Activated CD4-positive, alpha-beta T cell treated with anti-CD3 and anti-CD28 coated beads, Interleukin-2, amount 10 ng/mL, durations not matched to agents 24 days and 14 days (primary cell): ENCODE data around the gene SNCA. TPM values are rescaled to one million over a fixed set of nuclear protein-coding genes. Genes with fewer than 3 reads are reported as not detected.

Experiments
- DNase-seq: peaks from one replicate; pipeline ENCODE4 v3.0.0; 2022
- H3K27ac Mint-ChIP-seq: one replicate; pipeline ENCODE4 v1.8.0; 2022; ENCODE audit warnings: mild to moderate bottlenecking, mixed read lengths
- H3K27me3 Mint-ChIP-seq: one replicate; pipeline ENCODE4 v1.8.0; 2022; ENCODE audit warnings: mixed read lengths
- H3K36me3 Mint-ChIP-seq: one replicate; pipeline ENCODE4 v1.8.0; 2022; ENCODE audit warnings: low read depth, mild to moderate bottlenecking, mixed read lengths
- H3K4me1 Mint-ChIP-seq: one replicate; pipeline ENCODE4 v1.8.0; 2021; ENCODE audit warnings: mixed read lengths
- H3K4me3 Mint-ChIP-seq: one replicate; pipeline ENCODE4 v1.8.0; 2022; ENCODE audit warnings: mild to moderate bottlenecking, moderate library complexity, mixed read lengths
- H3K9me3 Mint-ChIP-seq: one replicate; pipeline ENCODE4 v1.8.0; 2021; ENCODE audit warnings: mixed read lengths
- intact Hi-C: fragments of 100-400 bp; cut with micrococcal nuclease; formaldehyde crosslinking; loops from one replicate; pipeline ENCODE4 v1.15.1; 2023
- total RNA-seq: library from RNA; stranded (reverse); gene quantifications from 2 replicates; pipeline ENCODE4 v1.2.3, GENCODE V29; 2022

The SNCA gene
- total RNA-seq, 1 donor from 2014 or later, result 0.23 TPM

DNA sequence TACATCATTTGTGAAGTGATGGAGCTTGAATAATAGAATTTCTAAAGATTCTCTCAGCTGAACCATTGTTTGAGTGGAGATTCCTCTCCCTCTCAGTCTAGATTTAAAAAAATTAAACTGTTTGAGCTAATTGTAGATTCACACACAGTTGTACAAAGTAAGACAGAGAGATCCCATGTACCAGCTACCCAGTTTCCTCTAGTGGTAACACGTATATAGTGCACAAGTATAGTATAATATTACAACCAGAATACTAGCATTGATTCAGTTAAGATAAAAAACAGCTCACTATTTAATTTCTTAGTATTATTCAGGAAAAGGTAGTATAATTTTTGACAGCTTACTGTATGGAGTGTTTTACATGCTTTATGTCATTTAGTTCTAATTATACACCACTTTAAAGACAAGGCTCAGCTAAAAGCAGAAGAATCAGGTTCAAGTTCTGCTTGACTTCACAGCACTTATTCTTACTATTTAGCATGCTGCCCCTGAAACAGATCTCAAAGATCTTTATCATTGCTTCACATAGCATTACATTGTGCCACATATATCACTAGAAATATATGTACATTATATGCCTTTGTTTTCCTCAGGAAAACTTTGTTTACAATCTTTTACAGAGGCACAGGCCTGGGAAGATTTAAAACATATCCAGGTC is 136.1 kb downstream of the SNCA start:
- no peaks in the 10 kb centered on the region for H3K4me1 Mint-ChIP-seq
- intact Hi-C loops, result no loop called here
- no peak for DNase-seq
- peaks cover 2% of the 10 kb centered on the region for H3K27me3 Mint-ChIP-seq
- no peaks in the 10 kb centered on the region for H3K36me3 Mint-ChIP-seq
- H3K27ac Mint-ChIP-seq, result no peak overlapping the region
- H3K9me3 Mint-ChIP-seq, result no peaks in the 10 kb centered on the region
- no peak overlapping the region for H3K4me3 Mint-ChIP-seq

DNA sequence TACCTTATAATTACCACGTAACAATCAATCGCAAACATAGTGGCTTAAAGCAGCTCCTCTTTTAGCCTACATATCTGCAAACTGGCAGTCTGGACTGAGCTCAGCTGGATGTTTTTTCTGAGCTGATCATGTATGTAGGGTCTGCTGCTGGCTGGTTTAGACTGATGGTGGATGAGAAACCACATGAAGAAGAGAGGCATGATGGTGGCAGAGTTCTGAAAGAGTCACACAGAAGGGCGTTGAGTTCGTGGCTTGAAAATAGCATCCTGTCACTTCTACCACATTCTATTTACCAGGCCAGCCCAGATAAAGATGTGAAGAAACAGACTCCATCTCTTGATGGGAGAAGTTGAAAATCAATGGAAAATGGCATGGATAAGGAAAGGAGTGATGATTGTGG is 151.3 kb downstream of the SNCA start:
- Mint-ChIP-seq H3K27me3 (peaks cover 2% of the 10 kb centered on the region), H3K36me3 (no peaks in the 10 kb centered on the region), H3K4me1 (no peaks in the 10 kb centered on the region), H3K9me3 (no peaks in the 10 kb centered on the region), H3K27ac (no peak overlapping the region), H3K4me3 (no peak overlapping the region)
- DNase-seq, result no peak
- intact Hi-C loops, result no loop called here

DNA sequence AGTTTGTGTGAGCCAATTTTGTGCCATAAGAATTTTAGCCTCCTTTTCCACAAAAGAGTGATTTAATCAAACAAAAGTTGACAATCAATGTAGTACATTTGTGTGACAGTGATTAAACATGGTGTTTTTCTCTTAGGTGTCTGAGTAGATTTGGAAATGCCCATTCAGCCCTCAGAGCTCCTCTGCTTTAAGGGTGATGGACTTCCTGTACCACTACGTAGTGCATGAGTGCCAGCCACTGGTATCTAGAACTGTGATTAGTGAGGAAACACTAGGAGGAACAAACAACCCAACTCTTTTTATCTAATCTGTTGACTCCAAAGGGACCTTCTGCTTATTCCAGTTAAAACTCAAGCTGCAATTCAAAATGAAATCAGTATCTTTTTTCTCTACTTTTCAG is 151.7 kb downstream of the SNCA start:
- no peaks in the 10 kb centered on the region for H3K4me1 Mint-ChIP-seq
- no peak overlapping the region for H3K27ac Mint-ChIP-seq
- H3K4me3 Mint-ChIP-seq, result no peak overlapping the region
- intact Hi-C loops, result no loop called here
- H3K36me3 Mint-ChIP-seq, result no peaks in the 10 kb centered on the region
- H3K9me3 Mint-ChIP-seq, result no peaks in the 10 kb centered on the region
- peaks cover 2% of the 10 kb centered on the region for H3K27me3 Mint-ChIP-seq
- DNase-seq, result no peak

DNA sequence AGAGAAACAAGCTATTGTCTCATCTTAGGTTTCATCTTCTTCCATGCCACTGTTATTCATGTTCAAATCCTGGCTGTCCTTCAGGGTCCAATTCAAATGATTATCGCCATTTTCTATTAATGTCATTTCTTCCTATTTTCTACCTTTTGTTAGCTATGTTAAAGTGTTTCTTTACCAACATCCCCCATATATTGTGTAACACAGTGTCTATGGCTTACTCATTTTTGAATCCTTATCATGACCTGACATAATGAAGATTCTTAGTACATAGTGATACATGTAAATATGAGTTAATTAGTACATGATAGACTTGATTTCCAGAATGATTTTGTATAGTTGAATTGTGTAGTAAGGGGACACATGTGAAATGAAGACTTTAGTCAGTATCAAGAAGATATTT is 152.4 kb downstream of the SNCA start:
- Mint-ChIP-seq H3K9me3 (no peaks in the 10 kb centered on the region), H3K27ac (no peak overlapping the region), H3K36me3 (no peaks in the 10 kb centered on the region), H3K4me1 (no peaks in the 10 kb centered on the region), H3K27me3 (peaks cover 2% of the 10 kb centered on the region), H3K4me3 (no peak overlapping the region)
- intact Hi-C loops, result no loop called here
- DNase-seq, result no peak

DNA sequence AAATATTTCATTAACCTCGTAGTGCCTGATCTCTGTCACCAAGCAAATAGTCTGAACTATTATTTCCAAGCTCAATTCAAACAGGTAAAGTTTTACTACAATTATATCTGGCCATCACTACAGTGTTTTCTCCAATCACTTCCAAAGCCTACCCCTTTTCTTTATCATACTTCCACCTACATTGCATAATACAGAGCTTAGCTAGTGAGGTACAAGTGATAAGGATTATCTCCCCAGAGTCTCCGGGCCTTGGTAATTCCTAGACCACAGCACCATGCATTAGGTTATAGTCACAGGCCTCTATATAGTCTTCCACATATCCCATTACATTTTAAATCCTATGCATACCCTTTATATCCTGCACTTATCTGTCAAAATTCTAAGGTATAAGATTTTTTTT is 154.2 kb downstream of the SNCA start:
- Mint-ChIP-seq H3K4me3 (no peak overlapping the region), H3K27me3 (peaks cover 4% of the 10 kb centered on the region), H3K27ac (no peak overlapping the region), H3K9me3 (no peaks in the 10 kb centered on the region), H3K36me3 (no peaks in the 10 kb centered on the region), H3K4me1 (no peaks in the 10 kb centered on the region)
- intact Hi-C loops, result no loop called here
- no peak for DNase-seq

DNA sequence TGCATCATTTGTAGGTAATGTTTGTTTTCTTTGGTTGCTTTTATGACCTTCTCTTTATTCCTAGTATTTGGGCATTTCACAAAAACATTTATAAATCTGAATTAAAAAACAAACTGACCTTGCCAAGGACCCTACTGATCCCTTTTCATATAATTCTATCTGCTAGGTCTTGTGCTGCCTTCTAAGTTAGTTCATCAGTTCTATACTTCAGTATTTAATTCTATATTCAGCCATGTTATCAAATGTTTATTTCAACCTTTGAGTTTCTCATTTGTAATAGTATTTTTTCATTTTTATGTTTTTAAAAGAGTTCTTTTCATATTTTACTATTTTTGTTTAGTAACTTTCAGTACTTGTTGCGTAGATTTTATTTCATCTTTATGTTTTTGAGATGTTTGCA is 155.3 kb downstream of the SNCA start:
- H3K4me1 Mint-ChIP-seq, result no peaks in the 10 kb centered on the region
- no peaks in the 10 kb centered on the region for H3K9me3 Mint-ChIP-seq

DNA sequence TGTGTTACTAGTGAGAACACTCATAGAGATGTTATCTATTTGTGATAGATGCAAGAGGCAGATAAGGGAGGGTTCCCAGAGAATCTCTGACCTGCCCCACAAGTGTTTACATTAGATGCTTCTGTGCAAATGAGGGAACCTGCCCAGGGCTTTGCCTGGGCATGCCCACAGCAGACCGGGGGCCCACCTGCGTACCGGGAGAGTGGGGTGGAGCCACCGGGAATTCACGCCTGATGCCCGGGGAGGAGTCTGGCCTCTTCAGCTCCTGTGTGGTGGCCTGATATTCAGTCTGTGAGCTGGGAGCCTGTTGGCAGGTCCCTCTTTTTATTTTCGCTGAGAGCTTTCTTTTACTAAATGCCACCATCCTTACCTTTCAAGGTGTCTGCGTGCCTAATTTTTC is 155.7 kb downstream of the SNCA start:
- H3K4me1 Mint-ChIP-seq, result no peaks in the 10 kb centered on the region
- H3K4me3 Mint-ChIP-seq, result no peak overlapping the region
- no peaks in the 10 kb centered on the region for H3K9me3 Mint-ChIP-seq
- DNase-seq, result no peak
- H3K36me3 Mint-ChIP-seq, result no peaks in the 10 kb centered on the region
- no peak overlapping the region for H3K27ac Mint-ChIP-seq
- intact Hi-C loops, result no loop called here
- H3K27me3 Mint-ChIP-seq, result peaks cover 7% of the 10 kb centered on the region

More for the DNA sequence above, 155.3 kb downstream of the SNCA start:
- DNase-seq, result no peak
- Mint-ChIP-seq H3K27me3 (peaks cover 7% of the 10 kb centered on the region), H3K4me3 (no peak overlapping the region), H3K27ac (no peak overlapping the region), H3K36me3 (no peaks in the 10 kb centered on the region)
- intact Hi-C loops, result no loop called here

DNA sequence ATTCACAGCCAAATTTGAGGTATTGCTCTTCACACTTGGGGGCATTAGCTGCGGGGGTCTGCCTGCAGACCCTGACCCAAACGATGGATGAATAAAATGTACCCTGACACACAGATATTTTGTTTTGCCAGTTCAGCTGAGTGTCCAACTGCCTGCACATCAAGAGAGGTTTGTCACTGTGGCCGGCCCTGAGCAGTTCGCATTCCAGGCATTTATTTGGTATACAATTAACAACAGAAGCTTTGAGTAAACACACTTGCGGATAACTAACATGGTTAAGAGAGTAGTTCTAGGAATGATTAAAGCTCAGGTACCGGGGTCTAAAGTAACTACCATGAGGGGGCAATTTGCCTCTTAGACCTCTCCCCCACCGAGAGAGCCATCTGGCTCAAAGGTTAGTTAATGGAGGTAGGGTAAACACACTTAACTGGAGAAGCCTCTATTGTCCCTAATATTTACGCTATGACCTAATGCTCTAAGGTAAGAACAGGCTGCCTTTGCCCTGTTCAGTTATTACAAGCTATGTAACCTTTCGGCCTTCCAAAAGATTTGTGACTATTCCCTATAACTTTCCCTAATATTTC is 162.0 kb downstream of the SNCA start:
- intact Hi-C loops, result no loop called here
- Mint-ChIP-seq H3K36me3 (no peaks in the 10 kb centered on the region), H3K27ac (no peak overlapping the region), H3K27me3 (peaks cover 16% of the 10 kb centered on the region), H3K4me3 (no peak overlapping the region), H3K9me3 (no peaks in the 10 kb centered on the region), H3K4me1 (no peaks in the 10 kb centered on the region)
- no peak for DNase-seq

Other genes starting within 250 kb of the SNCA start
- gene MMRN1, start 57.7 kb upstream of the SNCA start, total RNA-seq, result not detected in 2 replicates